Measurements from ENCODE around the gene LINGO3. TPM values are rescaled to one million over a fixed set of nuclear protein-coding genes. Genes with fewer than 3 reads are reported as not detected.

Gene LINGO3
- total RNA-seq, 1 donor from 2014 or later = not detected

GRCh38 chr19:2305452-2306280, 2.3 kb downstream of the LINGO3 start:
- H3K27me3 Mint-ChIP-seq (ENCODE audit: low read depth) = peaks cover 6% of the 10 kb centered on the region

GRCh38 chr19:2303211-2303798, 4.6 kb downstream of the LINGO3 start:
- DNase-seq (ENCODE audit: low spot score) = no peak
- no peak overlapping the region for H3K4me3 Mint-ChIP-seq (ENCODE audit: unreplicated experiment)
- no peaks in the 10 kb centered on the region for H3K9me3 Mint-ChIP-seq (ENCODE audit: low read depth)
- peaks cover 5% of the 10 kb centered on the region for H3K27me3 Mint-ChIP-seq (ENCODE audit: low read depth)
- TF ChIP-seq, protein P1, sequence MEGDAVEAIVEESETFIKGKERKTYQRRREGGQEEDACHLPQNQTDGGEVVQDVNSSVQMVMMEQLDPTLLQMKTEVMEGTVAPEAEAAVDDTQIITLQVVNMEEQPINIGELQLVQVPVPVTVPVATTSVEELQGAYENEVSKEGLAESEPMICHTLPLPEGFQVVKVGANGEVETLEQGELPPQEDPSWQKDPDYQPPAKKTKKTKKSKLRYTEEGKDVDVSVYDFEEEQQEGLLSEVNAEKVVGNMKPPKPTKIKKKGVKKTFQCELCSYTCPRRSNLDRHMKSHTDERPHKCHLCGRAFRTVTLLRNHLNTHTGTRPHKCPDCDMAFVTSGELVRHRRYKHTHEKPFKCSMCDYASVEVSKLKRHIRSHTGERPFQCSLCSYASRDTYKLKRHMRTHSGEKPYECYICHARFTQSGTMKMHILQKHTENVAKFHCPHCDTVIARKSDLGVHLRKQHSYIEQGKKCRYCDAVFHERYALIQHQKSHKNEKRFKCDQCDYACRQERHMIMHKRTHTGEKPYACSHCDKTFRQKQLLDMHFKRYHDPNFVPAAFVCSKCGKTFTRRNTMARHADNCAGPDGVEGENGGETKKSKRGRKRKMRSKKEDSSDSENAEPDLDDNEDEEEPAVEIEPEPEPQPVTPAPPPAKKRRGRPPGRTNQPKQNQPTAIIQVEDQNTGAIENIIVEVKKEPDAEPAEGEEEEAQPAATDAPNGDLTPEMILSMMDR (IDR thresholded peaks at IDR 0.05) = no peak
- H3K36me3 Mint-ChIP-seq (ENCODE audit: low read depth) = no peaks in the 10 kb centered on the region
- no peak overlapping the region for H3K27ac Mint-ChIP-seq (ENCODE audit: unreplicated experiment)
- H3K4me1 Mint-ChIP-seq (ENCODE audit: low read depth) = no peaks in the 10 kb centered on the region

More at GRCh38 chr19:2305452-2306280, 2.3 kb downstream of the LINGO3 start:
- no peak overlapping the region for H3K27ac Mint-ChIP-seq (ENCODE audit: unreplicated experiment)
- H3K36me3 Mint-ChIP-seq (ENCODE audit: low read depth) = no peaks in the 10 kb centered on the region
- H3K9me3 Mint-ChIP-seq (ENCODE audit: low read depth) = no peaks in the 10 kb centered on the region
- no peak overlapping the region for H3K4me3 Mint-ChIP-seq (ENCODE audit: unreplicated experiment)
- no peak for DNase-seq (ENCODE audit: low spot score)
- H3K4me1 Mint-ChIP-seq (ENCODE audit: low read depth) = peaks cover 15% of the 10 kb centered on the region
- TF ChIP-seq, protein P1 (IDR thresholded peaks at IDR 0.05) = no peak

GRCh38 chr19:2302319-2303210, 5.4 kb downstream of the LINGO3 start:
- H3K36me3 Mint-ChIP-seq (ENCODE audit: low read depth) = no peaks in the 10 kb centered on the region
- no peak for DNase-seq (ENCODE audit: low spot score)
- H3K9me3 Mint-ChIP-seq (ENCODE audit: low read depth) = no peaks in the 10 kb centered on the region
- peaks cover 5% of the 10 kb centered on the region for H3K27me3 Mint-ChIP-seq (ENCODE audit: low read depth)
- no peak overlapping the region for H3K27ac Mint-ChIP-seq (ENCODE audit: unreplicated experiment)
- TF ChIP-seq, protein P1 (IDR thresholded peaks at IDR 0.05) = no peak
- H3K4me3 Mint-ChIP-seq (ENCODE audit: unreplicated experiment) = no peak overlapping the region
- H3K4me1 Mint-ChIP-seq (ENCODE audit: low read depth) = no peaks in the 10 kb centered on the region

DNA sequence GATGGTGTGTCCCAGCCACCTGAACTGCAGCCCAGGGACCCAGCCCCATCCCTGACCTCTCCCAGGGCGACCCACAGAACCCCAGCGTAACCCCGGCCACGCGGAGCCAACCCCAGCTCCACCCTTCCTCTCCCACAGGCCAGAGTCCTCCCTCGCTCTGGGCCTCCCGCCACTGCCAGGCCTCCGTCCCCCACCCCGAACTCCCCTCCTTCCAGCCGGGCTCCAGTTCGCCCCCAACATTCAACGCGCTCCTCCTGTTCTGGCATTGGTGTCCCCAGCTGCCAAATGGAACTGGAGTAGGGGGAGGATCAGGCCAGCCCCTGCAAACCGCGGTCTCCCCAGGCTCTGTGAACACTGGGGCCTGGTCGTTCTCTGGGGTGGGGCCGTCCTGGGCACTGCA, 7.4 kb downstream of the LINGO3 start:
- no peak overlapping the region for H3K4me3 Mint-ChIP-seq (ENCODE audit: unreplicated experiment)
- H3K36me3 Mint-ChIP-seq (ENCODE audit: low read depth) = no peaks in the 10 kb centered on the region
- H3K9me3 Mint-ChIP-seq (ENCODE audit: low read depth) = no peaks in the 10 kb centered on the region
- H3K4me1 Mint-ChIP-seq (ENCODE audit: low read depth) = peaks cover 2% of the 10 kb centered on the region
- TF ChIP-seq, protein P1 (IDR thresholded peaks at IDR 0.05) = no peak
- H3K27me3 Mint-ChIP-seq (ENCODE audit: low read depth) = peaks cover 2% of the 10 kb centered on the region
- H3K27ac Mint-ChIP-seq (ENCODE audit: unreplicated experiment) = no peak overlapping the region
- DNase-seq (ENCODE audit: low spot score) = no peak

DNA sequence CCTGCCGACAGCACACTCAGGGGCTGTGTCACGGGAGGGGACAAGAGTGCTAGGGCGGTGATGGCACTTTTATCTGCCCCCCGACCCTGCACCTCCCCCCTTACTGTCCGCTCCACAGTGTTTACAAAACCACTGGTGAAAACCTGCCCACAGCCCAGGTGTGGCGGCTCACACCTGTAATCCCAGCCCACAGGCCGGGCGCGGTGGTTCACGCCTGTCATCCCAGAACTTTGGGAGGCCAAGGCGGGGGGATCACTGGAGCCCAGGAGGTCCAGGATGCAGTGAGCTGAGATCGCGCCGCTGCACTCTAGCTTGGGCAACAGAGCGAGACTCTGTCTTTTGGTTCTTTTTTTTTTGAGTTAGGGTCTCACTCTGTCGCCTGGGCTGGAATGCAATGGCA, 11.8 kb downstream of the LINGO3 start:
- no peak overlapping the region for H3K27ac Mint-ChIP-seq (ENCODE audit: unreplicated experiment)
- H3K36me3 Mint-ChIP-seq (ENCODE audit: low read depth) = no peaks in the 10 kb centered on the region
- no peak overlapping the region for H3K4me3 Mint-ChIP-seq (ENCODE audit: unreplicated experiment)
- no peak for DNase-seq (ENCODE audit: low spot score)
- H3K4me1 Mint-ChIP-seq (ENCODE audit: low read depth) = peaks cover 20% of the 10 kb centered on the region
- TF ChIP-seq, protein P1 (IDR thresholded peaks at IDR 0.05) = no peak
- no peaks in the 10 kb centered on the region for H3K9me3 Mint-ChIP-seq (ENCODE audit: low read depth)
- no peaks in the 10 kb centered on the region for H3K27me3 Mint-ChIP-seq (ENCODE audit: low read depth)

Measured in chondrocyte (in vitro differentiated cells).